Kidney epithelial cell (primary cell): ENCODE results near the gene TLK1. TPM values are rescaled to one million over a fixed set of nuclear protein-coding genes. Genes with fewer than 3 reads are reported as not detected.

Experiments
- DNase-seq: peaks from one replicate; pipeline ENCODE4 v3.0.0-alpha.2; 2010; ENCODE audit warnings: low read depth
- H3K27me3 ChIP-seq: 2 replicates; pipeline ENCODE4 v1.6.0; 2011; ENCODE audit warnings: low read length; ENCODE audit not compliant: control insufficient read depth, insufficient read depth
- H3K36me3 ChIP-seq: 2 replicates; pipeline ENCODE4 v1.5.1; 2011; ENCODE audit warnings: low read length; ENCODE audit not compliant: control insufficient read depth, insufficient read depth
- H3K4me3 ChIP-seq: 2 replicates; pipeline ENCODE4 v1.5.1; 2011; ENCODE audit warnings: low read depth, mild to moderate bottlenecking, control low read depth, low read length
- CTCF ChIP-seq: IDR thresholded peaks from 2 replicates; pipeline ENCODE4 v1.5.1; 2011; ENCODE audit warnings: mild to moderate bottlenecking, moderate library complexity, low read length, control low read depth, inconsistent platforms; ENCODE audit not compliant: insufficient read depth, poor library complexity, severe bottlenecking
- total RNA-seq: library from RNA; depleted of rRNA; stranded (reverse); fragments of >200 nt; gene quantifications from 2 replicates; pipeline ENCODE4 v1.2.3, GENCODE V29; 2015

Gene TLK1
- total RNA-seq, 1 donor from 2014 or later, result 24.4 TPM

- TF ChIP-seq CTCF, result no peak
- Histone ChIP-seq H3K27me3 (no peaks in the 10 kb centered on the region), H3K36me3 (no peaks in the 10 kb centered on the region), H3K4me3 (no peak overlapping the region)
- no peak for DNase-seq
Observed at GRCh38 chr2:171042253-171042969, 118.3 kb downstream of the TLK1 start.

- DNase-seq, result no peak
- peaks cover 1% of the 10 kb centered on the region for H3K36me3 ChIP-seq
Observed at GRCh38 chr2:171036532-171036931, 124.2 kb downstream of the TLK1 start.

GRCh38 chr2:171034315-171034714, 126.4 kb downstream of the TLK1 start:
- TF ChIP-seq CTCF, result no peak
- peaks cover 1% of the 10 kb centered on the region for H3K36me3 ChIP-seq
- no peaks in the 10 kb centered on the region for H3K27me3 ChIP-seq
- no peak overlapping the region for H3K4me3 ChIP-seq
- DNase-seq, result no peak

More at GRCh38 chr2:171036532-171036931, 124.2 kb downstream of the TLK1 start:
- Histone ChIP-seq H3K4me3 (no peak overlapping the region), H3K27me3 (no peaks in the 10 kb centered on the region)
- TF ChIP-seq CTCF, result no peak

GRCh38 chr2:171025214-171025613, 135.5 kb downstream of the TLK1 start:
- TF ChIP-seq CTCF, result no peak
- H3K4me3 ChIP-seq, result no peak overlapping the region
- DNase-seq, result no peak

GRCh38 chr2:171018522-171018921, 142.2 kb downstream of the TLK1 start:
- no peak for TF ChIP-seq CTCF
- Histone ChIP-seq H3K36me3 (no peaks in the 10 kb centered on the region), H3K27me3 (no peaks in the 10 kb centered on the region), H3K4me3 (no peak overlapping the region)
- DNase-seq, result no peak

More at GRCh38 chr2:171025214-171025613, 135.5 kb downstream of the TLK1 start:
- Histone ChIP-seq H3K27me3 (no peaks in the 10 kb centered on the region), H3K36me3 (no peaks in the 10 kb centered on the region)

- no peak for DNase-seq
- no peaks in the 10 kb centered on the region for H3K36me3 ChIP-seq
- no peak for TF ChIP-seq CTCF
Observed at GRCh38 chr2:171016125-171016524, 144.6 kb downstream of the TLK1 start.

More at GRCh38 chr2:171016125-171016524, 144.6 kb downstream of the TLK1 start:
- Histone ChIP-seq H3K4me3 (no peak overlapping the region), H3K27me3 (no peaks in the 10 kb centered on the region)
